GM10847 (cell line): Measurements from ENCODE around the gene ZNF365.

Experiments
- POLR2A ChIP-seq: IDR thresholded peaks from 2 replicates; pipeline ENCODE4 v1.6.1; 2011; ENCODE audit not compliant: insufficient read length; ENCODE audit errors: extremely low read depth

The ZNF365 gene

GRCh38 chr10:62373995-62374861, at the start of gene ZNF365:
TSS of gene ZNF365 (plus strand) at chr10:62374369. CDS start at chr10:62376194, 1,825 bp downstream.
- no peak for TF ChIP-seq POLR2A

GRCh38 chr10:62326176-62326575, 48.0 kb upstream of the ZNF365 start:
- TF ChIP-seq POLR2A: no peak

GRCh38 chr10:62327885-62328284, 46.3 kb upstream of the ZNF365 start:
- TF ChIP-seq POLR2A: no peak

- TF ChIP-seq POLR2A: no peak
Measured at GRCh38 chr10:62330213-62330612, 44.0 kb upstream of the ZNF365 start.

- TF ChIP-seq POLR2A: no peak
Measured at GRCh38 chr10:62332406-62332805, 41.8 kb upstream of the ZNF365 start.

- TF ChIP-seq POLR2A: no peak
Measured at GRCh38 chr10:62333135-62333889, 40.9 kb upstream of the ZNF365 start.

- no peak for TF ChIP-seq POLR2A
Measured at GRCh38 chr10:62333988-62334682, 40.0 kb upstream of the ZNF365 start.

- TF ChIP-seq POLR2A: no peak
Measured at GRCh38 chr10:62335326-62335725, 38.8 kb upstream of the ZNF365 start.

GRCh38 chr10:62336404-62336803, 37.8 kb upstream of the ZNF365 start:
- TF ChIP-seq POLR2A: no peak

- no peak for TF ChIP-seq POLR2A
Measured at GRCh38 chr10:62341419-62341818, 32.8 kb upstream of the ZNF365 start.

GRCh38 chr10:62343000-62343399, 31.2 kb upstream of the ZNF365 start:
- TF ChIP-seq POLR2A: no peak

- TF ChIP-seq POLR2A: no peak
Measured at GRCh38 chr10:62348029-62348428, 26.1 kb upstream of the ZNF365 start.

- TF ChIP-seq POLR2A: no peak
Measured at GRCh38 chr10:62352356-62352970, 21.7 kb upstream of the ZNF365 start.

GRCh38 chr10:62354916-62355315, 19.3 kb upstream of the ZNF365 start:
- TF ChIP-seq POLR2A: no peak

GRCh38 chr10:62356447-62356846, 17.7 kb upstream of the ZNF365 start:
- no peak for TF ChIP-seq POLR2A
